Keratinocyte (primary cell): ENCODE data around the gene MPPED1. TPM values are rescaled to one million over a fixed set of nuclear protein-coding genes. Genes with fewer than 3 reads are reported as not detected.

ENCODE experiments used
- DNase-seq: peaks from one replicate; pipeline ENCODE4 v3.0.0-alpha.2; 2011; ENCODE audit warnings: low read depth, missing footprints, low spot score
- FAIRE-seq: peaks from 2 replicates; lab custom pipeline; 2011; peaks lifted over from hg19 to GRCh38; lab: Jason Lieb, UNC
- H2AFZ ChIP-seq: 2 replicates; pipeline ENCODE4 v1.6.0; 2012; ENCODE audit warnings: low read length, control low read depth, inconsistent platforms; ENCODE audit not compliant: control insufficient read depth
- H3K27ac ChIP-seq: 2 replicates; pipeline ENCODE4 v1.5.1; 2011; ENCODE audit warnings: low read length; ENCODE audit not compliant: control insufficient read depth, insufficient read depth
- H3K27me3 ChIP-seq: 3 replicates; pipeline ENCODE4 v1.6.0; 2011; ENCODE audit warnings: low read length; ENCODE audit not compliant: control insufficient read depth, insufficient read depth; ENCODE audit errors: extremely low read depth
- H3K36me3 ChIP-seq, 2 experiments: 2 replicates in 1 of 2; 3 replicates in 1 of 2; pipeline ENCODE4 v1.5.1; 2011; ENCODE audit warnings: low read length in 2 of 2, mild to moderate bottlenecking in 1 of 2; ENCODE audit not compliant: control insufficient read depth in 2 of 2, insufficient read depth in 2 of 2; ENCODE audit errors: extremely low read depth in 1 of 2
- H3K4me1 ChIP-seq: 3 replicates; pipeline ENCODE4 v1.5.1; 2011; ENCODE audit warnings: low read length; ENCODE audit not compliant: control insufficient read depth, insufficient read depth; ENCODE audit errors: extremely low read depth
- H3K4me2 ChIP-seq: 3 replicates; pipeline ENCODE4 v1.6.0; 2011; ENCODE audit warnings: low read depth, low read length; ENCODE audit not compliant: control insufficient read depth, insufficient read depth; ENCODE audit errors: extremely low read depth
- H3K4me3 ChIP-seq, 3 experiments: fragments of 200-600 bp in 1 of 3; sonication (generic) in 1 of 3; 2 replicates in 2 of 3; 3 replicates in 1 of 3; pipeline ENCODE4 v1.5.1; 2011 to 2016; ENCODE audit warnings: low read length in 3 of 3, mild to moderate bottlenecking in 3 of 3, control low read depth in 2 of 3, inconsistent platforms in 1 of 3, low read depth in 1 of 3, mixed read lengths in 1 of 3, mixed run types in 1 of 3, moderate library complexity in 1 of 3; ENCODE audit not compliant: control insufficient read depth in 2 of 3, insufficient read depth in 2 of 3; ENCODE audit errors: extremely low read depth in 1 of 3
- H3K79me2 ChIP-seq: 2 replicates; pipeline ENCODE4 v1.6.0; 2012; ENCODE audit warnings: low read length; ENCODE audit not compliant: control insufficient read depth, insufficient read depth
- H3K9ac ChIP-seq: 3 replicates; pipeline ENCODE4 v1.6.0; 2011; ENCODE audit warnings: low read length; ENCODE audit not compliant: control insufficient read depth, insufficient read depth; ENCODE audit errors: extremely low read depth
- H3K9me1 ChIP-seq: 3 replicates; pipeline ENCODE4 v1.6.0; 2011; ENCODE audit warnings: low read length; ENCODE audit not compliant: control insufficient read depth, insufficient read depth; ENCODE audit errors: extremely low read depth
- H3K9me3 ChIP-seq: 2 replicates; pipeline ENCODE4 v1.5.1; 2012; ENCODE audit warnings: low read depth, low read length; ENCODE audit not compliant: control insufficient read depth
- H4K20me1 ChIP-seq: 3 replicates; pipeline ENCODE4 v1.6.0; 2011; ENCODE audit warnings: low read length; ENCODE audit not compliant: control insufficient read depth, insufficient read depth; ENCODE audit errors: extremely low read depth
- EZH2 ChIP-seq: IDR thresholded peaks from one replicate; pipeline ENCODE4 v1.6.1; 2012; ENCODE audit warnings: inconsistent platforms, mild to moderate bottlenecking, low read length, moderate library complexity
- dilution Hi-C: fragments of 300-500 bp; cut with MboI; formaldehyde crosslinking; loops from one replicate; pipeline ENCODE4 v1.7.0; 2020; ENCODE audit warnings: low sequenced_read_pairs; ENCODE audit not compliant: extremely low pct_ligation_motif_present
- polyA plus RNA-seq, 5 experiments: library from polyadenylated mRNA; depleted of rRNA in 3 of 5; stranded (reverse) in 3 of 5; stranded (forward) in 1 of 5; unstranded in 1 of 5; fragments of >200 nt; gene quantifications; 1 replicate in 1 of 5; 2 replicates in 3 of 5; 3 replicates in 1 of 5; pipeline versions ENCODE4 v1.2.1 to v1.2.3, GENCODE V29; 2011 to 2012; ENCODE audit warnings: missing spikeins in 2 of 5, low read depth in 1 of 5, low replicate concordance in 1 of 5
- TF ChIP-seq, protein P1 (sequence below), 3 experiments: IDR thresholded peaks in 1 of 3; conservative IDR thresholded peaks in 1 of 3; optimal IDR thresholded peaks in 1 of 3; 2 replicates in 2 of 3; 3 replicates in 1 of 3; pipeline versions ENCODE3 to v1.5.1; 2011; ENCODE audit warnings: low read length in 3 of 3, mild to moderate bottlenecking in 3 of 3, moderate library complexity in 2 of 3, control low read depth in 1 of 3, inconsistent platforms in 1 of 3; ENCODE audit not compliant: insufficient read depth in 2 of 3; ENCODE audit errors: extremely low read depth in 1 of 3

The MPPED1 gene
- polyA plus RNA-seq, 1 donor (not counting 4 experiments of a cell fraction or from before 2014, with no cell fraction given), result not detected

DNA sequence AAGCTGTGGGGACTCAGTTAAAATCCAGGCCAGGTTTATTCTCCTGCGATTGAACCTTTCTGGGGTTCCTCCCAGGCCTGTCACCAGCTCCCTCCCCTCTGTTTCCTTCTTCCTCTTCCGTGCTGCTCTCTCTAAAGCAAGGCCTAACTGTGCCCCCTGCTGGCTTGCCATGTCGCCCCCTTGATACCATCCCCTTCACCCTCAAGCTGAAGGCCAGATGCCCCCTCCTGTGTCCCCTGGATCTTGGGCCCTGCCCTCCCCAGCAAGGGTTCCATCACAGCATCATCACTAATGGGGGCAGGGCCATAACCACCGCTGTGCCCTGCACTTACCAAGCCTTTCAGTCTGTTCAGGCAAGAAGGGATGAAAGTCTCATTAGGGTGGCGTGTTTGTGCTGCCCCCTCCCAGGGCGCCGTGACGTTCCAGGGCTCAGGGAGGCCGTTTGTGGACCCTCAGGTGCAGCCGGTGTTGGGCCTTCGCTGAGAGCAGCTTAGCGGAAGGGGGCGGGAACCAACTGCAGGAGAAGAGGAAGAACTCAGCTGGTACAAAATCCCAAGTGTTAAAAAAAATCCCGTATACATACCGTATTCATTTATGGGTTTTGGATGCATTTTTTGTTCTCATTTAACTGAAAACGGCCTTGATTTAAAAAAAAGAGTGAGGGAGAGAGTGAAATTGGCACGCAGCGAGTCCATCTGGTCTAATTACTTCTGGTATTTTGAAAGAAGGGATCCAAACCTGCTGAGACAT, 69.9 kb downstream of the MPPED1 start:
- H4K20me1 ChIP-seq, result no peaks in the 10 kb centered on the region
- H3K9me1 ChIP-seq, result no peaks in the 10 kb centered on the region
- H3K9ac ChIP-seq, result no peak overlapping the region
- H3K79me2 ChIP-seq, result no peaks in the 10 kb centered on the region
- no peaks in the 10 kb centered on the region for H3K36me3 ChIP-seq
- no peaks in the 10 kb centered on the region for H3K4me1 ChIP-seq
- no peak for FAIRE-seq
- dilution Hi-C loops, result no loop called here
- no peak for DNase-seq
- no peak overlapping the region for H2AFZ ChIP-seq
- no peak overlapping the region for H3K27ac ChIP-seq
- TF ChIP-seq, protein P1, sequence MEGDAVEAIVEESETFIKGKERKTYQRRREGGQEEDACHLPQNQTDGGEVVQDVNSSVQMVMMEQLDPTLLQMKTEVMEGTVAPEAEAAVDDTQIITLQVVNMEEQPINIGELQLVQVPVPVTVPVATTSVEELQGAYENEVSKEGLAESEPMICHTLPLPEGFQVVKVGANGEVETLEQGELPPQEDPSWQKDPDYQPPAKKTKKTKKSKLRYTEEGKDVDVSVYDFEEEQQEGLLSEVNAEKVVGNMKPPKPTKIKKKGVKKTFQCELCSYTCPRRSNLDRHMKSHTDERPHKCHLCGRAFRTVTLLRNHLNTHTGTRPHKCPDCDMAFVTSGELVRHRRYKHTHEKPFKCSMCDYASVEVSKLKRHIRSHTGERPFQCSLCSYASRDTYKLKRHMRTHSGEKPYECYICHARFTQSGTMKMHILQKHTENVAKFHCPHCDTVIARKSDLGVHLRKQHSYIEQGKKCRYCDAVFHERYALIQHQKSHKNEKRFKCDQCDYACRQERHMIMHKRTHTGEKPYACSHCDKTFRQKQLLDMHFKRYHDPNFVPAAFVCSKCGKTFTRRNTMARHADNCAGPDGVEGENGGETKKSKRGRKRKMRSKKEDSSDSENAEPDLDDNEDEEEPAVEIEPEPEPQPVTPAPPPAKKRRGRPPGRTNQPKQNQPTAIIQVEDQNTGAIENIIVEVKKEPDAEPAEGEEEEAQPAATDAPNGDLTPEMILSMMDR (optimal IDR thresholded peaks at IDR 0.05 in 1 of 3, IDR thresholded peaks at IDR 0.05 in 1 of 3, conservative IDR thresholded peaks at IDR 0.05 in 1 of 3; ENCODE audit: extremely low read depth in 1 of 3, insufficient read depth in 2 of 3, low read length in 3 of 3), result peak in 2 of 3 experiments; percentile 14 to 46
- TF ChIP-seq EZH2, result no peak
- H3K27me3 ChIP-seq, result no peaks in the 10 kb centered on the region
- no peaks in the 10 kb centered on the region for H3K9me3 ChIP-seq
- H3K4me3 ChIP-seq, result no peak overlapping the region
- H3K4me2 ChIP-seq, result no peak overlapping the region

DNA sequence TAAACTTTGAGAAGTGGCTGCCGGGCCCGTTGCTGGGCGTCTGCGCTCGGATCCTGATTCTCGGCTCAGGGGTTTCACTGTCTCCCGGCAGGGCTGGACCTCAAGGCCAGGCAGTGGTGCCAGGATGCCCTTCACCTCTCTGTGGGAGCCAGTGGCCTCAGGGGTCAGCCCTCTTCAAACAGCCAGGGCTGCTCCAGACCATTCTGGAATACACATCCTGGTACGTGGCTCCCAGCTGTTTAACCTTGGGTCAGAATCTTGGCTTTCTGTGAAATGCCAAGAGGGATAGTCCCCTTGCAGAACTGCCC, 70.5 kb downstream of the MPPED1 start:
- Histone ChIP-seq H3K27ac (no peak overlapping the region), H3K9ac (no peak overlapping the region), H3K27me3 (no peaks in the 10 kb centered on the region), H3K9me3 (no peaks in the 10 kb centered on the region), H3K4me2 (no peak overlapping the region), H3K9me1 (no peaks in the 10 kb centered on the region), H2AFZ (no peak overlapping the region), H3K36me3 (no peaks in the 10 kb centered on the region), H3K4me3 (no peak overlapping the region), H3K79me2 (no peaks in the 10 kb centered on the region), H4K20me1 (no peaks in the 10 kb centered on the region), H3K4me1 (no peaks in the 10 kb centered on the region)
- FAIRE-seq (no peak), DNase-seq (no peak)
- dilution Hi-C loops, result no loop called here
- TF ChIP-seq EZH2, result no peak
- TF ChIP-seq, protein P1 (optimal IDR thresholded peaks at IDR 0.05 in 1 of 3, IDR thresholded peaks at IDR 0.05 in 1 of 3, conservative IDR thresholded peaks at IDR 0.05 in 1 of 3; ENCODE audit: extremely low read depth in 1 of 3, insufficient read depth in 2 of 3, low read length in 3 of 3), result no peak
